Posterior cingulate gyrus (tissue), 11 donors: ENCODE measurements around the gene SAMD15.
"Not testable (repeated sequence)": the region's sequence is repeated elsewhere in the genome, so short reads cannot be mapped to it uniquely, and the experiment has no call there.

Source experiments
- DNase-seq, 10 donors: peaks; one replicate each; pipeline versions ENCODE4 v3.0.0 to v3.0.0-alpha.2; 2020 to 2021; ENCODE audit warnings: mixed read lengths in 3 of 10
- intact Hi-C: fragments of 100-400 bp; cut with DNase I; formaldehyde crosslinking; loops from one replicate; pipeline ENCODE4 v1.15.1; 2023

SAMD15 gene

GRCh38 chr14:77375164-77375950, 1.8 kb upstream of the SAMD15 start:
- intact Hi-C loops: loop anchor here (5.0 to 10.0 kb wide), 2 partner anchors 53 to 79 kb away; partner anchors contain the start of genes AHSA1, GSTZ1, POMT2 and VIPAS39
- no peak for DNase-seq

DNA sequence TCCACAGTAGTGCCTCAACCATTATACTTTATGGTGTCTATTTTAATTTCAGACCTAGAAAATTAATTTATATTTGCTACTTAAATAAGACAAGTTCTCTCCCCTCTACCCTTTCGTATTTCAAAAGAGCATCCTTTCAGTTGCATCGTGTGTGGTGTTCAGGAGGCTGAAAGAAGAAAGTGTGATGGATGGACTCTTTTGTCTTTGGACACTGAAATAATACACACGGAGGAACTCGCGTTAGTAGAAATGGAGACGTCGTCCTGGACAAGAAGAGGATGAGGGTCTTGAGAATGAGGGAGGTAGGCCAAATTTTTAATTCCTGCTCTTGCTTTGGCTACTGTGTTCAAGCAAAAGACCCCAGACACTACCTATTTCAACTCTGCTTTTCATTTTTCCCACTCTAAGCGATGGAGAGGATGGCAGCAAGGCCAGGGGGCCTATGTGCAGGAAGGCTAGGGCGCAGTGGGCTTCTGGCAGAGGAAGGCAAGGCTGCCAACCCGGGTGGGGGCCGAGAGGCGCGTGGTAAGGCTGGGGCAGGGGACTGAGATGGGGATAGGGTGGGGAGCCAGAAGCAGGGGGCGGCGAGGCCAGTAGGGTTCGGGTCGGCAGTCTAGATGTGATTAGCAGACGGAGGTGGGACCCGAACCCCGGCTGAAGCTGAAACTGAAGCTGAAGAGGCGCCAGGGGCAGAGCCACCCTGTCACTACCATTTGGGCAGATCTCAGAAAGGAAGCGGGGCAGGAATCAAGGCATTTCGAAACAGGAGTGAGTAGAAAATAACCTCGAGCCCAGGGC, 1.0 kb upstream of the SAMD15 start:
- intact Hi-C loops: loop anchor here (5.0 to 10.0 kb wide), 2 partner anchors 54 to 79 kb away; partner anchors contain the start of genes AHSA1, GSTZ1, POMT2 and VIPAS39
- peak in 9 of 10 donors; percentile 8 to 87 (median 29) for DNase-seq

GRCh38 chr14:77377502-77377844, 294 bp downstream of the SAMD15 start:
- intact Hi-C loops: loop anchor here (5.0 to 10.0 kb wide), 2 partner anchors 55 to 77 kb away; partner anchors contain the start of genes AHSA1, GSTZ1, POMT2 and VIPAS39
- no peak for DNase-seq

DNA sequence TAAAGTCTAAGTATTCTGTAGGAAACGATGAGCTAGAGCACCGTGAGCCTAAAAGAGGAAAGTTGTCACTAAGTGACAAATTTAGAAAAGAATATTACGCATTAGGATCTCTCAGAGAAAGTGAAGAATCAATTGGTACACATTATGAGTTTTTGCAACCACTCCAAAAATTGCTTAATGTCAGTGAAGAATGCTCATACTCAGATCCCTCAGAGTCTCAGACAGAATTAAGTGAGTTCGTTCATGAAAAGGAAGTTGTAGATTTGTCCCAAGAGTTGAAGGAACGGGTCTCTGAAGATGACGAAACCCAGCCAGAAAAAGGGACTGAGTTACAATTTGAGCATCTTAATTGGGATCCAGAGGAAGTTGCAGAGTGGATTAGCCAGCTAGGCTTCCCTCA, 1.5 kb downstream of the SAMD15 start:
- DNase-seq: no peak
- intact Hi-C loops: loop anchor here (5.0 to 10.0 kb wide), 2 partner anchors 56 to 76 kb away; partner anchors contain the start of genes AHSA1, GSTZ1, POMT2 and VIPAS39

- no peak for DNase-seq
- intact Hi-C loops: no loop called here
Measured at GRCh38 chr14:77390188-77390587, 13.0 kb downstream of the SAMD15 start.

DNA sequence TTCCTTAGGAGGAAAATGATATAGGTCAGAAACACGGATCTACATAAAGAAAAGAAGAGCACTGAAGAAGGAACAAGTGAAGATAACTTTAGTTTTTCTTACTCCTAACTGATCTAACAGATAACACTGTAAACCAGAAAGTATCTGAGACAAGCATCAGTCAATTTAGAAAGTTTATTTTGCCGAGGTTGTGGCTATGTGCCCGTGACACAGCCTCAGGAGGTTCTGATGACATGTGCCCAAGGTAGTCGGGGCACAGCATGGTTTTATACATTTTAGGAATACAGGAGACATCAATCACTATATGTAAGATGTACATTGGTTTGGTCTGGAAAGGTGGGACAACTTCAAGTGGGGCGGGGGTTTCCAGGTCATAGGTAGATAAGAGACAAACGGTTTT, 23.0 kb downstream of the SAMD15 start:
- intact Hi-C loops: no loop called here
- no peak for DNase-seq

DNA sequence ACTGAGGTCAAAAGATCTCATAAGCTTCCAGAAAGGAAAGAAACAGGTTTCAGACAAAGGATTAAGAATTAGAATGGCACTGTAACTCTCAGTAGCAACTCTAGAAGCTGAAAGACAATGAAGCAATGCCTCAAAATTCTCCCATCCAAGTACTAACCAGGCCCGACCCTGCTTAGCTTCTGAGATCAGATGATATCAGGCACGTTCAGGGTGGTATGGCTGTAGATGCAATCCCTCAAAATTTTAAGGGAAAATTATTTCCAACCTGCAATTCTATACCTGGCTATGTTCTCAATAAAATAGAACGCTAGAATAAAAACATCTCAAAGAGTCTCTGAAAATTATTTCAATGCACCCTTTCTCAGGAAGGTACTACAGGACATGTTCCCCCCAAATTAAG, 26.6 kb downstream of the SAMD15 start:
- DNase-seq: no peak
- intact Hi-C loops: no loop called here

GRCh38 chr14:77406086-77406485, 28.9 kb downstream of the SAMD15 start:
- intact Hi-C loops: no loop called here
- DNase-seq: no peak

DNA sequence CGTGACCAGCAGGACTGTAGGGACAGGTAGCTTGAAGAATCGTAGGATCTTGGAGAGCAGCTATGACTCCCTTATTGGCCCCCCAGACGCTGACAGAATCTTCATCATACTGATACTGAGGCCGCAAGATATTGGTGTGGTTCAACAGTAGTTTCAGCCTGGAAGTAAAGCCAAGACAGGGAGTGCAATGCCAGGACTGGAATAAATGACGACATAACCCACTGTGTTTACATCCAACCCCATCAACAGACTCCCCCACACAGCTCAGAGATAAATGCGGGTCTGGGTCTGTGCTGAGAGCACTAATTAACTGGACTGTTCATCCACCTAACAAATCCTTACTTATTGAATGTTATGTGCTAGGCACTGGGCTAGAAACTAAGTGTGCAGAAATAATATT, 29.5 kb downstream of the SAMD15 start:
- intact Hi-C loops: no loop called here
- no peak for DNase-seq

DNA sequence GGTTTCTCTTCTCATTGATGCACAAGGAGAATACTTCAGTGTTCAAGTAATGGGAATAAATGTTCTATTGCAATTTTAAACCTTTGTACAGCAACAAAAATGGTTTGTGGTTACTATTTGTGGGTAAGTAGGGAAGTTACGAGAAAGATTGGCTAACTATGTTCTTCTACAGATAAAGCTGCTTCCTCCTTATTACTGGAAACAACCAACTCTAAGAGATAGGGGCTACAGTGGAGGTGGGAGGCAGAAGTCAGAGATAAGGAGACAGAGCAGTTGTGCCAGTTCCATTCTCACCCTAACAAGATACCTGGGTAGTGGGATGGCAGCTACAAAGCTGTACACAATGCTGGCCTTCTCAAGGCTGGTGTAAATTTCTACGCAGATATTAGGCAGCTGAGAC, 30.0 kb downstream of the SAMD15 start:
- intact Hi-C loops: no loop called here
- no peak for DNase-seq

GRCh38 chr14:77409131-77409533, 32.0 kb downstream of the SAMD15 start:
- intact Hi-C loops: no loop called here
- no peak for DNase-seq

GRCh38 chr14:77415403-77416030, 38.3 kb downstream of the SAMD15 start:
- intact Hi-C loops, DNase-seq: not testable (repeated sequence)

DNA sequence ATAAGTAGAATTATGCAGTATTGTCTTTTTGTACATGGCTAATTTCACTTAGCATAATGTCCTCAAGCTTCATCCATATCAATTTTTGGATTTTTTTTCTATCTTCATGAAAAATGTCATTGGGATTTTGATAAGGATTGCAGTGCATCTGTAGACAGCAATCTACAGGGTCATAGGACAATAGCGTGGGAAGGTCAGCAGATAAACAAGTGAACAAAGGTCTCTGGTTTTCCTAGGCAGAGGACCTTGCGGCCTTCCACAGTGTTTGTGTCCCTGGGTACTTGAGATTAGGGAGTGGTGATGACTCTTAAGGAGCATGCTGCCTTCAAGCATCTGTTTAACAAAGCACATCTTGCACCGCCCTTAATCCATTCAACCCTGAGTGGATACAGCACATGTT, 38.9 kb downstream of the SAMD15 start:
- DNase-seq, intact Hi-C loops: not testable (repeated sequence)

- intact Hi-C loops: no loop called here
- no peak for DNase-seq
Measured at GRCh38 chr14:77416836-77417235, 39.7 kb downstream of the SAMD15 start.

DNA sequence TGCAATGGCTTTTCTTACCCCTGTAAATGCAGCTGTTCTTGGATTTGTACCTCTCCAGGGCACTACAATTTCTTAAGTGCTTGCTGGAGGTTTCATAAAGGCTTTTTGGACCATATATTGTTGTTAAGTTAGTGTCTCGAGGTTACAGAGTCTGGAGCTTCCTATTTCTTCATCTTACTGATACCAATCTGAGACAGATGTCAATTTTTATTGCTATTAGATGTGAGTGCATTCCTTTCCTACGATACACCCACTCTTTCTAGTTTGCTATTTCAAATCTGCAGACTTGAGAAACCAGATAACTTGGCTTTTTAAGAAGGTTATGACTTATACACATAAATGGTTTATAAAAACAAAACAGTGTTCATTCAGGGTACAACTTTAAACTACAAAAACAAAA, 44.0 kb downstream of the SAMD15 start:
- intact Hi-C loops: no loop called here
- no peak for DNase-seq

DNA sequence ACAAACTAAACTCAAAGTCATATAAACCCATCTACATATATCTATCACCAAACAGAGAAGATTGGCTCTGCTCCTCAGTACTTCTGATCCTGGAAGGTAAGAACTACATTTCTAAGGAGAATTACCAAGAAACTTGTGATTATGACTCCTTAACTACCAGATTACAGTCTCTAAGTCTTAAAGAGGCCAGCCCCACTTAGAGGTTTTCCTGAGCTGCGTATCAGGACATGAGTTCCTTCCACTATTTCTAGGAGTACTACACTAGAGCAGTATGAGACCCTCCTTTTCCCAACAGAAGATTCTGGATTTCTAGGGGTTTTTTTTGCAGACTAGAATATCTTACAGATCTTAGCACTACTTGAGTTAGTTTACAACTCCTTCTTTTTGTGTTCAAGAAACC, 46.2 kb downstream of the SAMD15 start, which contains the start of gene NOXRED1:
TSS of gene NOXRED1 (minus strand) at position 101 of the 400 bp plus-strand sequence. CDS start 634 bp downstream, outside the sequence.
- DNase-seq: no peak
- intact Hi-C loops: no loop called here

- intact Hi-C loops: no loop called here
- DNase-seq: no peak
Measured at GRCh38 chr14:77424862-77425261, 47.7 kb downstream of the SAMD15 start.

GRCh38 chr14:77426396-77426795, 49.2 kb downstream of the SAMD15 start:
- intact Hi-C loops: no loop called here
- no peak for DNase-seq

DNA sequence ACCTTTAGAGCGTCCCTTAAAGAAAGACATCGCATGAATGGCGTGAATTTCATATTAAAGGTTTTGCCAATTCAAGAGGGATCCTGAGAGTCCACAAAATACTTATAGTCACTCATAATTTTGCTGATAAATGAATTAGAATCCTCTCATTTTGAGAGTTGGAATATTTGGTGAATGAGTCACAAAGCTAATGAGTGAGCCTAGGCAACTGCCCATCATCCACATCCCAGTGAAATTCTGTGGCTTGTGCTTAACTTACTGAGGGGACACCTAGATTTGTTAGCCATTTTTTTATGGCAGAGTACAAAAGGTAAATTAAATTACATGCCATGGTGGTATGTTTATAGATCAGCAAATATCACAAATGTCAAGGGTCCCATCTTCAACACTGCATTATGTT, 58.9 kb downstream of the SAMD15 start:
- intact Hi-C loops: no loop called here
- no peak for DNase-seq

- intact Hi-C loops: no loop called here
- no peak for DNase-seq
Measured at GRCh38 chr14:77438596-77438995, 61.4 kb downstream of the SAMD15 start.

- intact Hi-C loops: no loop called here
- DNase-seq: no peak
Measured at GRCh38 chr14:77439861-77440260, 62.7 kb downstream of the SAMD15 start.
